NT2/D1 (cell line): Measurements from ENCODE around the gene TCERG1L.

Experiments
- DNase-seq: peaks from one replicate; pipeline ENCODE4 v3.0.0-alpha.2; 2011; ENCODE audit warnings: low read depth, low spot score
- H3K27me3 ChIP-seq: 2 replicates; pipeline ENCODE4 v1.6.0; 2011; ENCODE audit warnings: mild to moderate bottlenecking; ENCODE audit not compliant: insufficient read length, insufficient read depth
- H3K36me3 ChIP-seq: 2 replicates; pipeline ENCODE4 v1.6.1; 2011; ENCODE audit warnings: mild to moderate bottlenecking, low read length, mixed read lengths; ENCODE audit not compliant: insufficient read depth, insufficient read length
- H3K4me1 ChIP-seq: 2 replicates; pipeline ENCODE4 v1.5.1; 2011; ENCODE audit not compliant: insufficient read depth, insufficient read length
- H3K4me3 ChIP-seq: 2 replicates; pipeline ENCODE4 v1.5.1; 2011; ENCODE audit warnings: low read depth; ENCODE audit not compliant: insufficient read length
- H3K9ac ChIP-seq: 2 replicates; pipeline ENCODE4 v1.6.0; 2011; ENCODE audit warnings: low read depth; ENCODE audit not compliant: insufficient read length
- H3K9me3 ChIP-seq: 2 replicates; pipeline ENCODE4 v1.5.1; 2011; ENCODE audit warnings: mild to moderate bottlenecking, low read length; ENCODE audit not compliant: insufficient read depth
- SUZ12 ChIP-seq: IDR thresholded peaks from 2 replicates; pipeline ENCODE4 v1.6.1; 2011; ENCODE audit not compliant: insufficient read length, insufficient read depth; ENCODE audit errors: extremely low read depth
- YY1 ChIP-seq: IDR thresholded peaks from 2 replicates; pipeline ENCODE4 v1.6.1; 2011; ENCODE audit not compliant: insufficient read length, insufficient read depth
- ZNF274 ChIP-seq: IDR thresholded peaks from 2 replicates; pipeline ENCODE4 v1.6.1; 2011; ENCODE audit warnings: mild to moderate bottlenecking, low read depth, low read length

Gene TCERG1L

DNA sequence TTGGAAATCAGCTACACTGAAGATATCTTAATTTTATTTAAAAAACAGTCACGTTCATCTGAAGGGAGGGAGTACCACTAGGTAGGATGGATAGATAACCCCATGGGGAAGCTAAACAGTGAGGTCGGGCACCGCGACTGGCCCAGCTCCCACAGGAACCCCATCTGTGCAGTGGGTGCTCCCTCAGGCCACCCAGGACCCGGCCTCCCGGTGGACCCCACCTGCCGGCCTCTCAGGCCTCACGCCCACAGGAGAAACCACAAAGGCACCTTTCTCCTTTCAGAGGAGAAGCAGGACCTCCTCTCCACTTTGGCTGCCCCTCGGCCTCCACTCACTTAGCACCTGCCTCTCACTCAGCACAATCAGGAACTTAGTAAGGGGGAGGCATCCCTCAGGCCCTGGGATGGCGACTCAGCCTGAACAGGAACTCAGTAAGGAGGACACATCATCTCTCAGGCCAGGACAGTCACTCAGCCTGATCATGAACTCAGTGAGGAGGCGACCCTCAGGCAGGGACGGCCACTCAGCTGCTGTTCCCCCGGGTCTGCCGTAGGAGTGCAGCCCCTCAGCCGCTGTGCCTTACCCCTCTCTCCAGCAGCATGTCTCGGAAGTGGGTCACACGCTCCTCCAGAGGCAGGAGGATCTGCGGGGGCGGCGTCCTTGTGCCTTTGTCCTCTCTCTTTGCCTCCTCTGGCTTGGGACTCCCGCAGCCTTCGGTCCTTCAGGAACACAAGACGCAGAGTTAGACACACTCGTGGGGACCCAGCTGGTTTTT, 195.1 kb downstream of the TCERG1L start:
- Histone ChIP-seq H3K36me3 (no peaks in the 10 kb centered on the region), H3K4me1 (peaks cover 3% of the 10 kb centered on the region), H3K27me3 (no peaks in the 10 kb centered on the region), H3K9ac (no peak overlapping the region), H3K9me3 (no peaks in the 10 kb centered on the region; the same call in 1 of the 2 replicates), H3K4me3 (no peak overlapping the region)
- TF ChIP-seq YY1 (no peak), ZNF274 (no peak), SUZ12 (no peak)
- DNase-seq, result no peak

DNA sequence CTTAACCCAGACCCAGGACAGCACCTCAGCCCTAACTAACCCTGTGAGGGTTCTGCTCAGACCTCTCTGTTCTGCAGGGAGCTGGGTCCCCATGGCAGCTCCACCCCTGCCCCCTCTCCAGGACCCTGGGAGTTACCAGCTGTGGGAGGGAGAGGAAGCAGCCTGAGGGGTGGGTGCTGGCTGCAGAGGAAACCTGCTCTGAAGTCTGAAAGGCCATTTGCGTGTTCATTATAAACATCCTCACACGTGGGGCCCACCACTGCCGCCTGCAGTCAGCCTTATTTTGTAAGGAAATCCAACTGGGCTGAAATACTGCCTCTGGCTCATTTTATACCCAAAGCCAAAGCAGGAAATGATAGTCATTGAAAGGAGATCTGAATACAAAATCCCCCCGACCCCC, 195.7 kb downstream of the TCERG1L start:
- TF ChIP-seq YY1 (no peak), SUZ12 (no peak), ZNF274 (no peak)
- no peak overlapping the region for H3K4me3 ChIP-seq
- no peaks in the 10 kb centered on the region for H3K36me3 ChIP-seq
- peaks cover 3% of the 10 kb centered on the region for H3K4me1 ChIP-seq
- no peaks in the 10 kb centered on the region for H3K9me3 ChIP-seq
- H3K27me3 ChIP-seq, result no peaks in the 10 kb centered on the region
- no peak overlapping the region for H3K9ac ChIP-seq
- DNase-seq, result no peak

DNA sequence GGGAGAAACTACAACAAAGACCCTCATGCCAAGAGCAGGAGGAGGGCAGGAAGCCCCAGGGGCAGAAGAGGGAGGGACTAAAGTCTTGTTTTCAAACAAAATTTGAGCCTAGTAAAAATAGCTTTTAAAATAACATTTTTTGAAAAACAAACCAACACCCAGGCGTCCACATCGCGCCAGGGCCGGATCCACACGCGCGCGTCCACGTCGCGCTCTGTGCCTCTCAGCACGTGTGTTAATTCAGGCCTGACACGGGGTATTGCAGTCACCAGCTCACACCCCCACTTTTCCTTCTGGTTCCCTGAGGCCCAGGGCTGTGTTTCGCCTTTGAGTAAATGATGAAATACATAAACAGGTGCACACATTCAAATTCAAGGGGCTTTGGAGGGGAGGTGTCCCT, 196.2 kb downstream of the TCERG1L start:
- no peaks in the 10 kb centered on the region for H3K9me3 ChIP-seq
- no peaks in the 10 kb centered on the region for H3K36me3 ChIP-seq
- no peak for TF ChIP-seq YY1
- no peak for TF ChIP-seq ZNF274
- TF ChIP-seq SUZ12, result no peak
- H3K4me1 ChIP-seq, result peaks cover 3% of the 10 kb centered on the region
- DNase-seq, result no peak
- H3K27me3 ChIP-seq, result no peaks in the 10 kb centered on the region
- H3K9ac ChIP-seq, result no peak overlapping the region
- H3K4me3 ChIP-seq, result no peak overlapping the region

DNA sequence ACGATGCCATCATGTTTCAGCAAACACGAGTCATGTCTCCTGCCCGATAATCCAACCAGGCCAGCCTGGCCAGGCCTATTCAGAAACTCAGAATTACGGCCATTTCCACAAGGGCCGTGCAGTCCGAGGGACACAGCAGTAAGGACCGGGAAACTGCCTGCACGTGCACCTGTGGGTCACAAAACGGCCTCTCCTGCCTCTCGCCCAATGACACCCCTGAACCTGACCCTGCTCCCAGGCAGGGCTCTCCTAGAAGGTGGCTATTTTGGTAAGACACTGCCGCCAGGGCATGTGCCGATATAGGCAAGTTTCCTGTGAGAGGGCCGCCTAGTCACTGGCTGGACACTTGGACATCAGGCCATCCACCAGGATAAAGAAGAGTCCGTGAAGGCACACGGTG, 196.7 kb downstream of the TCERG1L start:
- TF ChIP-seq SUZ12, result no peak
- TF ChIP-seq YY1, result no peak
- TF ChIP-seq ZNF274, result no peak
- Histone ChIP-seq H3K27me3 (no peaks in the 10 kb centered on the region), H3K9ac (no peak overlapping the region), H3K36me3 (no peaks in the 10 kb centered on the region), H3K4me3 (no peak overlapping the region), H3K9me3 (no peaks in the 10 kb centered on the region), H3K4me1 (peaks cover 3% of the 10 kb centered on the region)
- no peak for DNase-seq

DNA sequence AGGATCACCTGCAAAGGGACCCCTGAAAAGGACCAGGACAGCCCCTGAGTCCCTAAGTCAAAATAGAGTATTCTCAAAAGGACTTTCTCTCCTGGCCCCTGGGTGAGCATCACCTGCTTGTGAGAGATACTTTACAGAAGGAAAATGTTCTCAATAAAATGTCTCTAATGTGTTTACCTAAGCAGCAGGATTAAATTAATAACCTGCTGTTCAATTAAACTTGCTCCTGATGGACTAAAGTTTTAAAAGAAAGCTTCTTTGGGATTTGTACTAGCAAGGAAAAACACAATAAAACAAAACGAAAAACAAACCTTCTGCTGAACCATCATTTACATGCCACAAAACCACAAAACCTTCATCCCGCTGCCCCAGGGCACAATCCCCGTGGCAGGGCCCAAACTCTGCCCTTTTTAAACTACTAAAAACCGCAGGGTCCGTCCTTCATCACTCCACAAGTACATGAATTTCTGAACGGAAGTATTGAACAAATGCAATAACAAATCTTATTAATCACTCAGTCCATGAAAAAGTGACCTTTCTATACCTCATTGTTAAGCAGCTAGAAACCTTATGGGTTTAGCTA, 197.7 kb downstream of the TCERG1L start:
- no peaks in the 10 kb centered on the region for H3K36me3 ChIP-seq
- H3K4me1 ChIP-seq, result peaks cover 3% of the 10 kb centered on the region
- H3K9ac ChIP-seq, result no peak overlapping the region
- no peaks in the 10 kb centered on the region for H3K9me3 ChIP-seq
- no peaks in the 10 kb centered on the region for H3K27me3 ChIP-seq
- no peak overlapping the region for H3K4me3 ChIP-seq
- no peak for DNase-seq
- TF ChIP-seq ZNF274 (no peak), SUZ12 (no peak), YY1 (no peak)

DNA sequence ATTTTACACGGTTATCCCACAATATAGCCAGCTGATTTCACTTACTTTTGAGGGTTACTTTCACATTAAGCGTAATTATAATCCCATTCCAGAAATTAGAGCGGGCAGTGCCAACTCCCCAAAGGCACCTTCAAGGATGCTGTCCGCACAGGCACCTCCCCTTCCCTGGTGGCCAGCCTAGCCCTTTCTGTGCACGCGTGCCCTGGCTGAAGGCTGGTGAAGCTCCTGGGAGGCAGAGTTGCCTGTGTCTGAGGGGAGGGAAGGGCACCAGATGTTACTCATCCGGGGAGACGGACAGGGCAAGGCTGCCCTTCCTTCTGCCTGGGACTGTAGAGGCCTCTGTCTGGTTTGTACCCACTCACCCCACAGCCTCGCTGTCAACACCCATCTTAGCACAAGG, 198.4 kb downstream of the TCERG1L start:
- Histone ChIP-seq H3K4me3 (no peak overlapping the region), H3K27me3 (no peaks in the 10 kb centered on the region), H3K4me1 (peaks cover 3% of the 10 kb centered on the region), H3K9me3 (no peaks in the 10 kb centered on the region), H3K36me3 (no peaks in the 10 kb centered on the region), H3K9ac (no peak overlapping the region)
- TF ChIP-seq ZNF274 (no peak), SUZ12 (no peak), YY1 (no peak)
- DNase-seq, result no peak

DNA sequence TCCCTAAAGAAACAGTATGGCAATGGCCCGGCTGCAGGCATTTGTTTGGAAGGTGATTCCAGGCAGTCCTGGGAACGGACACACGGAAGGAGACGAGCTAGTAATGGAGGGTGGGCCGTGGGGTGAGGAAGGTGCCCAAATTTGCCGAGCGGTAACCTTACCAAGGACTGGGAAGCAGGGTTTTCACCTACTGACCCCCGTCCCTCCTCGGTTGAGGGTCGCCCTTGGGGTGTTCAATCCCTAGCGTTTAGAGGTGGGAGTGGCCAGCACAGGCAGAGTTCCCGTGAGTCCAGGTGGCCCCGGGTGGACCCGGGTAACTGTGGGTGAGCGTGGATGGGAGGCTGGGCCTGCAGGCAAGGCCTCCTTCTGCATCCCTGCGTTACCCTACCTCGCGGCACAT, 198.8 kb downstream of the TCERG1L start:
- no peaks in the 10 kb centered on the region for H3K36me3 ChIP-seq
- H3K4me3 ChIP-seq, result no peak overlapping the region
- no peaks in the 10 kb centered on the region for H3K9me3 ChIP-seq
- TF ChIP-seq ZNF274 (no peak), SUZ12 (no peak), YY1 (no peak)
- H3K27me3 ChIP-seq, result no peaks in the 10 kb centered on the region
- DNase-seq, result no peak
- no peak overlapping the region for H3K9ac ChIP-seq
- H3K4me1 ChIP-seq, result peaks cover 3% of the 10 kb centered on the region
